Left ventricle myocardium inferior (tissue), 1 donor: ENCODE data around the gene BNIP5. TPM values are rescaled to one million over a fixed set of nuclear protein-coding genes. Genes with fewer than 3 reads are reported as not detected.
"Not testable (repeated sequence)": the region's sequence is repeated elsewhere in the genome, so short reads cannot be mapped to it uniquely, and the experiment has no call there.

ENCODE experiments used
- DNase-seq: peaks from one replicate; pipeline ENCODE4 v3.0.0-alpha.2; 2020
- H3K27ac ChIP-seq: fragments of 200-600 bp; replicated peaks from 2 replicates; pipeline ENCODE4 v1.8.0; 2021
- H3K27me3 ChIP-seq: fragments of 200-600 bp; 2 replicates; pipeline ENCODE4 v1.8.0; 2021; ENCODE audit warnings: low read depth
- H3K36me3 ChIP-seq: fragments of 200-600 bp; 2 replicates; pipeline ENCODE4 v1.8.0; 2021
- H3K4me1 ChIP-seq: fragments of 200-600 bp; 2 replicates; pipeline ENCODE4 v1.8.0; 2021
- H3K4me3 ChIP-seq: fragments of 200-600 bp; 2 replicates; pipeline ENCODE4 v1.8.0; 2021; ENCODE audit warnings: mild to moderate bottlenecking, moderate library complexity
- H3K9me3 ChIP-seq: fragments of 200-600 bp; replicated peaks from 2 replicates; pipeline ENCODE4 v1.8.0; 2021
- intact Hi-C: fragments of 100-400 bp; cut with micrococcal nuclease; formaldehyde crosslinking; loops from one replicate; pipeline ENCODE4 v1.11.0; 2022
- total RNA-seq: library from RNA; stranded (reverse); fragmentation: NEBNext Ultra II Directional; extraction: Animal tissue kit (Norgen Biotek cat#: 25700); gene quantifications from one replicate; pipeline ENCODE4 v1.2.1, GENCODE V29; 2021
- TF ChIP-seq, protein P1 (sequence below): fragments of 200-600 bp; IDR thresholded peaks from 2 replicates; pipeline ENCODE4 v1.8.0; 2021; ENCODE audit warnings: antibody characterized with exemption, mild to moderate bottlenecking, borderline replicate concordance
- donor health status: DM: no; HTN: yes; CAD: no; lungs with severe emphysema.

BNIP5 gene
- total RNA-seq, 1 donor from 2014 or later = not detected

DNA sequence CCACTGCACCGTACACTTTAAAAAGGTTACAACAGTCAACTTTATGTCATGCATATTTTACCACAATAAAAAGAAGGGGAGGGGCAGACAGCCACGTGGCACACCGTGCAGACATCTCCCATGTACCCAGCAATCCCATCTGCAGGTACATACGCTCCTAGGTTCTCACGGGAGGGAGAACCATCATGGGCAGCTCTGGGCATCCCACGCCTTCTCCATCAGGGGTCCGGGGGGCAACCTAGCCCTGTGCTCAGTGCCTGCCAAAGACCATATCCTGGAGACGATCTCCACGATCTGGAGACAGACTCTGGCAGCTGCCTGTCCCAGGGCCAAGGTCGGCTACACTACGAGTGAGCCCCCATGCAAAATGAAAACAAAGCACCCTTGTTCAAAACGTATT is 2.5 kb upstream of the BNIP5 start:
- Histone ChIP-seq H3K4me1 (peaks cover 22% of the 10 kb centered on the region), H3K4me3 (no peak overlapping the region), H3K9me3 (no peaks in the 10 kb centered on the region), H3K27me3 (peaks cover 58% of the 10 kb centered on the region), H3K36me3 (no peaks in the 10 kb centered on the region), H3K27ac (no peak overlapping the region)
- DNase-seq = no peak
- TF ChIP-seq, protein P1, sequence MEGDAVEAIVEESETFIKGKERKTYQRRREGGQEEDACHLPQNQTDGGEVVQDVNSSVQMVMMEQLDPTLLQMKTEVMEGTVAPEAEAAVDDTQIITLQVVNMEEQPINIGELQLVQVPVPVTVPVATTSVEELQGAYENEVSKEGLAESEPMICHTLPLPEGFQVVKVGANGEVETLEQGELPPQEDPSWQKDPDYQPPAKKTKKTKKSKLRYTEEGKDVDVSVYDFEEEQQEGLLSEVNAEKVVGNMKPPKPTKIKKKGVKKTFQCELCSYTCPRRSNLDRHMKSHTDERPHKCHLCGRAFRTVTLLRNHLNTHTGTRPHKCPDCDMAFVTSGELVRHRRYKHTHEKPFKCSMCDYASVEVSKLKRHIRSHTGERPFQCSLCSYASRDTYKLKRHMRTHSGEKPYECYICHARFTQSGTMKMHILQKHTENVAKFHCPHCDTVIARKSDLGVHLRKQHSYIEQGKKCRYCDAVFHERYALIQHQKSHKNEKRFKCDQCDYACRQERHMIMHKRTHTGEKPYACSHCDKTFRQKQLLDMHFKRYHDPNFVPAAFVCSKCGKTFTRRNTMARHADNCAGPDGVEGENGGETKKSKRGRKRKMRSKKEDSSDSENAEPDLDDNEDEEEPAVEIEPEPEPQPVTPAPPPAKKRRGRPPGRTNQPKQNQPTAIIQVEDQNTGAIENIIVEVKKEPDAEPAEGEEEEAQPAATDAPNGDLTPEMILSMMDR = no peak
- intact Hi-C loops = no loop called here

- intact Hi-C loops, H3K27ac ChIP-seq: not testable (repeated sequence)
- peaks cover 59% of the 10 kb centered on the region for H3K27me3 ChIP-seq
Measured at GRCh38 chr6:36338223-36338622, 1.5 kb upstream of the BNIP5 start.

DNA sequence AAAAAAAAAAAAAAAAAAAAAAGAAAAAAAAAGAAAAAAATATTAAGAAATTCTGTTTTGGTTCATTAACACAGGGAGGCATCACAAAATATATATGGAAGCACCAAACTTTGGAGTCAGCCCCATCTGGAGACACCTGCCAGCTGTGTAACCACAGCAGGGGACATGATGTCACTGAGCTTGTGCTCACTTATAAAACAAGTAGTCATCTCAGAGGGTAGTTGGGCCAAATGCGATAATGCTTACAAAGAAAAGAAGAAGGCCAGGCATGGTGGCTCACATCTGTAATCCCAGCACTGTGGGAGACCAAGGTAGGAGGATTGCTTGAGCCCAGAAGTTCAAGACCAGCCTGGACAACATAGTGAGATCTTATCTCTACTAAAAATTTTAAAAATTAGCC is 1.1 kb upstream of the BNIP5 start:
- Histone ChIP-seq H3K9me3 (no peaks in the 10 kb centered on the region), H3K27me3 (peaks cover 59% of the 10 kb centered on the region), H3K27ac (no peak overlapping the region), H3K36me3 (no peaks in the 10 kb centered on the region), H3K4me3 (no peak overlapping the region), H3K4me1 (peaks cover 30% of the 10 kb centered on the region)
- DNase-seq = no peak
- intact Hi-C loops = no loop called here
- TF ChIP-seq, protein P1 = no peak

More at GRCh38 chr6:36338223-36338622, 1.5 kb upstream of the BNIP5 start:
- H3K4me3 ChIP-seq, H3K9me3 ChIP-seq, DNase-seq, H3K36me3 ChIP-seq: not testable (repeated sequence)
- peaks cover 30% of the 10 kb centered on the region for H3K4me1 ChIP-seq

- Histone ChIP-seq H3K9me3 (no peaks in the 10 kb centered on the region), H3K4me3 (no peak overlapping the region), H3K27me3 (peaks cover 62% of the 10 kb centered on the region), H3K4me1 (peaks cover 30% of the 10 kb centered on the region), H3K36me3 (no peaks in the 10 kb centered on the region), H3K27ac (no peak overlapping the region)
- intact Hi-C loops = no loop called here
- TF ChIP-seq, protein P1 = no peak
- DNase-seq = no peak
Measured at GRCh38 chr6:36336208-36336710, 429 bp downstream of the BNIP5 start.

- no peak overlapping the region for H3K4me3 ChIP-seq
- no peak overlapping the region for H3K27ac ChIP-seq
- peaks cover 23% of the 10 kb centered on the region for H3K4me1 ChIP-seq
- intact Hi-C loops = no loop called here
- no peaks in the 10 kb centered on the region for H3K9me3 ChIP-seq
- TF ChIP-seq, protein P1 = no peak
- H3K36me3 ChIP-seq = no peaks in the 10 kb centered on the region
- peaks cover 68% of the 10 kb centered on the region for H3K27me3 ChIP-seq
- DNase-seq = no peak
Measured at GRCh38 chr6:36335465-36336207, 1.1 kb downstream of the BNIP5 start.

- TF ChIP-seq, protein P1 = no peak
- Histone ChIP-seq H3K4me3 (no peak overlapping the region), H3K9me3 (no peaks in the 10 kb centered on the region), H3K27ac (no peak overlapping the region), H3K4me1 (peaks cover 22% of the 10 kb centered on the region), H3K36me3 (no peaks in the 10 kb centered on the region), H3K27me3 (peaks cover 75% of the 10 kb centered on the region)
- intact Hi-C loops = no loop called here
- no peak for DNase-seq
Measured at GRCh38 chr6:36334832-36335459, 1.7 kb downstream of the BNIP5 start.
